ENCODE measurements around the gene AUTS2.

DNA sequence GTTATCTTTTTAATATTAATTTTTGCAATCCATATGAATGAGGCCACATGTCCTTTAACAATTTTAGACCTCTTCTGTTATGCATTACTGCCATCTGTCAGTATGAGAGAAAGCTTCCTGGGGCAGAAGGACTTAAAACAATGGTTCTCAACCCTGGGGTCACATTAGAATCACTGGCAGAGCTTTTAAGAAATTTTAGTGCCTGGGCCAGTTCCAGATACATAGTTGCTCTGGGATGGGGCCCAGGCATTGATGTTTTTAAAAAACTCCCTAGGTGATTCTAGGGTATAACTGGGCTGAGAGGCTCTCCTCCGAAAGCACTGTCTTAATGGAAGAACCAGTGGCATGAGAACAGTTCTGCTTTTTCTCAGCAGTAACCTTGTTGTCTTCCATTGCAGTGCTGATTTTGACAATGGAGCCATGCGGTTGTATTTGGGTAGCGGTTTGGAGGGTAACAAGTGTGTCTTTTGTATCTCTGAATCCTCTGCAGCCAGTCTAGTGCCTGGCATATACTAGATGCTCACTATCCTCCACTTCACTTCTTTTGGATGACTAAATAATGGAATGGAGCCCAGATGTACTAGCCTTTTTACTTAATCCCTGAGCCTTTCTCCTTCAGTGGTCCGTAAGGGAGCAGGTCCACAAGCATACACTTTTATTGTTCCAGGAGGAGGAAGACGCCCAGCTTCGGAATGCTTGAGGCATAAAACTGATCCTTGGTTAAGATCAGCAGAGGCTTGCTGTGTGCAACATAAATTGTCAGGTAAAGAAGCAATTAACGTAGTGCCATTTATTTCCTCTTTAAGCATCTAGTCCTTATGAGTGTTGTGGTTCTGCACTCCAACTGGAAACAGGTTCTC lies 227.1 kb downstream of the AUTS2 start:
- TF ChIP-seq GATA2 (IDR thresholded peaks at IDR 0.05; ENCODE audit: low read depth, low read length) (no peak), GATA3 (IDR thresholded peaks at IDR 0.05; ENCODE audit: low read depth, low read length) (no peak)
